OCI-LY7 (cell line): ENCODE data around the gene TMPRSS3.

Experiments
- CTCF ChIP-seq: fragments of 200-600 bp; sonication (generic); conservative IDR thresholded peaks from 2 replicates; pipeline ENCODE4 v1.5.1; 2014; ENCODE audit warnings: mild to moderate bottlenecking, antibody characterized with exemption, low read length, moderate library complexity, mixed read lengths
- EZH2phosphoT487 ChIP-seq: fragments of 200-600 bp; sonication (generic); IDR thresholded peaks from 2 replicates; pipeline ENCODE4 v1.6.1; 2018; ENCODE audit warnings: low read depth, borderline replicate concordance, mild to moderate bottlenecking, mixed run types, antibody characterized with exemption, low read length, moderate library complexity, mixed read lengths

GRCh38 chr21:42414928-42415769, 19.3 kb upstream of the TMPRSS3 start:
- TF ChIP-seq CTCF (no peak), EZH2phosphoT487 (no peak)
